Stimulated activated naive CD8-positive, alpha-beta T cell treated with anti-CD3 and anti-CD28 coated beads, Interleukin-15, Interleukin-2, amounts not matched to agents 100 ng/mL and 50 ng/mL, for 24 hours (primary cell): ENCODE measurements around the gene PIGH.
"Not testable (repeated sequence)": the region's sequence is repeated elsewhere in the genome, so short reads cannot be mapped to it uniquely, and the experiment has no call there.

Experiments used
- H3K27ac Mint-ChIP-seq: one replicate; pipeline ENCODE4 v1.8.0; 2021; ENCODE audit warnings: mild to moderate bottlenecking, mixed read lengths
- H3K27me3 Mint-ChIP-seq: one replicate; pipeline ENCODE4 v1.8.0; 2021; ENCODE audit warnings: mixed read lengths
- H3K36me3 Mint-ChIP-seq: one replicate; pipeline ENCODE4 v1.8.0; 2021; ENCODE audit warnings: low read depth, mixed read lengths
- H3K4me1 Mint-ChIP-seq: one replicate; pipeline ENCODE4 v1.8.0; 2021; ENCODE audit warnings: low read depth, mixed read lengths
- H3K4me3 Mint-ChIP-seq: one replicate; pipeline ENCODE4 v1.8.0; 2021; ENCODE audit warnings: mild to moderate bottlenecking, mixed read lengths
- H3K9me3 Mint-ChIP-seq: one replicate; pipeline ENCODE4 v1.8.0; 2021; ENCODE audit warnings: mixed read lengths

Gene PIGH

GRCh38 chr14:67556671-67557070, 43.4 kb downstream of the PIGH start:
- no peak overlapping the region for H3K4me3 Mint-ChIP-seq
- no peaks in the 10 kb centered on the region for H3K4me1 Mint-ChIP-seq
- no peak overlapping the region for H3K27ac Mint-ChIP-seq
- H3K9me3 Mint-ChIP-seq = no peaks in the 10 kb centered on the region
- H3K36me3 Mint-ChIP-seq = no peaks in the 10 kb centered on the region
- no peaks in the 10 kb centered on the region for H3K27me3 Mint-ChIP-seq

DNA sequence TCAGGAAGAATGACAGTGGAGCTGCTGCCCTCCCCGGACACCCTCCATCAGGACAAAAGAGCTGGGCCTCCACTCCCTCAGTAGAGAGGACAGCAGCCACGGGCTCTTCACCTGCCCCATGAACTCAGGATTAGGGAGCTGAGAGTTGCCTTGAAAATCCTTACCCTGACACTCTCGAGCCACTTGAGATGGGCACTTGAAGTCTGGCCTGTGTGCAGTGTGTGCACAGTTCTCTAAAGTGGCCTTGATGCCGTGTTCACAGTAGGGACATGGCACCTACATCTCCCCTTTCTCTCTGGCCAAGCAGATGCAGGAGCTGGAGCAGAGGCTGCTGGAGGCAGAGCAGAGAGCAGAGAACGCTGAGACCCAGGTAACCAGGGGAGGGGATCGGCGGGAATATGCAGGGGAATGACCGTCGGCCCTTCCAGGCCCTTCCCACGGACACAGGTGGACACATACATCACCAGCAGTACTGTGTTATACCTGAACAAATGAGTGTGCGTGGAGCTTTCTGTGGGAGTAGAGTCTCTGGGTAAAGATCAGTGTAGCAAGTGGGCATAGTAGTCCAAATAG, 44.5 kb downstream of the PIGH start:
- Mint-ChIP-seq H3K27me3 (no peaks in the 10 kb centered on the region), H3K4me3 (no peak overlapping the region), H3K9me3 (no peaks in the 10 kb centered on the region)

DNA sequence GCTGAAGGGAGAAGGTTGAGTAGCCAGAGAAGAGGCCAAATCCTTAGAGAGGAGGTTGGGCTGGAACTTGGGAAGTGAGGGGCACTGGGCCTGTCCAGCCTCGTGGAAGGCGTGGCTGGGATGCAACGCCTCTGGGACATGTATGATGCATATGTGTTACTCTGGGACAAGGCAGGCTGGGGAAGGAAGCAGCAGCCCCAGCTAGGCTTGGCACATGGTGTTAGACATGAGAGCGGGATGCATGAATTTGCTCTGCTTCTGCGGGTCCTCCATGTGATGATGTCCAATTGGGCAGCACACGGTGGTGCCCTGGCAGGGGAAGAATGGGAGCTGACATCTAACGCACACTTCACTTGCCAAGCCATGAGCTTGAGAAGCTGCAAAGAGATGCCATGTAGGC, 45.7 kb downstream of the PIGH start:
- H3K4me1 Mint-ChIP-seq = no peaks in the 10 kb centered on the region
- H3K27me3 Mint-ChIP-seq = no peaks in the 10 kb centered on the region
- H3K9me3 Mint-ChIP-seq = no peaks in the 10 kb centered on the region
- H3K27ac Mint-ChIP-seq = no peak overlapping the region
- no peak overlapping the region for H3K4me3 Mint-ChIP-seq
- no peaks in the 10 kb centered on the region for H3K36me3 Mint-ChIP-seq

More for the DNA sequence above, 44.5 kb downstream of the PIGH start:
- H3K27ac Mint-ChIP-seq = no peak overlapping the region
- H3K4me1 Mint-ChIP-seq = no peaks in the 10 kb centered on the region
- H3K36me3 Mint-ChIP-seq = no peaks in the 10 kb centered on the region

GRCh38 chr14:67553547-67553946, 46.5 kb downstream of the PIGH start:
- no peaks in the 10 kb centered on the region for H3K27me3 Mint-ChIP-seq
- no peaks in the 10 kb centered on the region for H3K36me3 Mint-ChIP-seq
- no peak overlapping the region for H3K4me3 Mint-ChIP-seq
- no peaks in the 10 kb centered on the region for H3K9me3 Mint-ChIP-seq
- H3K4me1 Mint-ChIP-seq = no peaks in the 10 kb centered on the region
- H3K27ac Mint-ChIP-seq = no peak overlapping the region

DNA sequence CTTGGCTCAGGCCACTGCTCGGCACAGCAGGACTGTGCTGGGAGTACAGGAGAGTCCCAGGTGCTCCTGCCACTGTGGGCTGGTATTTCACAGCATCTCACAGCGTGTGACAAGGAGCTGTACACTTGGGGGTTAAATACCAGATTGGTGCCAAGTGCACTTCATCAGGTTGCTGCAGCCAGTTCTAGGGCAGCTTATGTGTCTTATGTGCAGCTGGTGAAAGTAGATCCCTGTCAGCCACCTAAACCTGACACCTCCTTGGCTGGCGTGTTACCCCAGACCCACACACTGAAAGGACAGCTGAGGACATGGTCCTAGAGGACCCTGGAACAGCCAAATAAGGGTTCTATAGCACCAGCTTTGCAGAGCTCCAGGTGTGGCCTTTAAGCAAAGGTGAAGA, 48.1 kb downstream of the PIGH start:
- Mint-ChIP-seq H3K4me3 (no peak overlapping the region), H3K4me1 (no peaks in the 10 kb centered on the region), H3K27ac (no peak overlapping the region), H3K9me3 (no peaks in the 10 kb centered on the region), H3K36me3 (no peaks in the 10 kb centered on the region), H3K27me3 (no peaks in the 10 kb centered on the region)

GRCh38 chr14:67551123-67551522, 48.9 kb downstream of the PIGH start:
- H3K36me3 Mint-ChIP-seq = no peaks in the 10 kb centered on the region

DNA sequence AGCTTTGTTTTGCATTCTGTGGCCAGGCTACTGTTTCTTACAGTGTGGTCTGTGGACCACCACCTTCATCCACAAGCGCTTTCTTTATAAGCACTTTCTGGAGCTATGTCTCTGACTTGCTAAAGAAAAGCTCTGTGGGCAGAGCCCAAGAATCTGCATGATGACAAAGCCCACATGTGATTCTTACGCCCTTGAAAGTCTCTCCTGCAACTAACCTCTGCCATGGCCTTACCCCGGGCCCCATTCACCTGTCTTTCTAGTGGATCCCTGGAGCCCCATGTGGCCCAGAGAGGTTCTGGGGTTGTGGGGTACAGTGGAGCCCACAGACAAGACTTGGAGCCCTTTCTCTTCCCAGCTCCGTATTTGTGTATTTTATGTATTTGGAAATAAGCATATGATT, 50.3 kb downstream of the PIGH start:
- no peak overlapping the region for H3K4me3 Mint-ChIP-seq
- no peak overlapping the region for H3K27ac Mint-ChIP-seq
- H3K9me3 Mint-ChIP-seq = no peaks in the 10 kb centered on the region
- H3K4me1 Mint-ChIP-seq = no peaks in the 10 kb centered on the region
- H3K27me3 Mint-ChIP-seq = no peaks in the 10 kb centered on the region
- H3K36me3 Mint-ChIP-seq = no peaks in the 10 kb centered on the region

More at GRCh38 chr14:67551123-67551522, 48.9 kb downstream of the PIGH start:
- Mint-ChIP-seq H3K9me3 (no peaks in the 10 kb centered on the region), H3K4me3 (no peak overlapping the region), H3K27ac (no peak overlapping the region), H3K4me1 (no peaks in the 10 kb centered on the region), H3K27me3 (no peaks in the 10 kb centered on the region)

DNA sequence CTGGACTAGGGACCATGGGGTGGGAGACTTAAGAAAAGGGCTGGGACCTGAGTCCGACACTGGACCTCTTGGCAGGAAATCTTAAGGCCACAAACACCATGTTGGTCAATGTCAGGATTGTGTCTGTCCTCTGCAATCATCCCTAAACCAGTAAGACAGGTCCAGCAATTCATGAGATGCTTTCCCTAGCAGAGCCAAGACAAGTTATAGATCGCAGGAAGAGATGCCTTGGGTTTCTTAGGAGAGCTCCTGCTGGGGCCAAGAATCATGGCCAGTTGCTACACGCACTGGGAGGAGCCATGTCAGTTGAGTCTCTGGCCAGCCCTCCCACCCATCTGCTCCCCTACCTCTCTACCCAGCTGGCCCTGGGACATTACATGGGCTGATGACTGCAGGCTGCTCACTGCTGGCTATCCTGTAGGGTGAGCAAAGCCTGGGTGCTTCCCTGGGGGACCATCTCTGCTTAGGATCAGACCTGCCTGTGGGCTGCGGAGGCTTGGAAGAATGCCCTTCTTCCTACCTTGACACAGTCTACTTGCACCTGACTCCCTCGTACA, 52.8 kb downstream of the PIGH start:
- H3K27ac Mint-ChIP-seq = no peak overlapping the region
- no peaks in the 10 kb centered on the region for H3K9me3 Mint-ChIP-seq
- H3K4me1 Mint-ChIP-seq = no peaks in the 10 kb centered on the region
- peaks cover 19% of the 10 kb centered on the region for H3K27me3 Mint-ChIP-seq
- H3K4me3 Mint-ChIP-seq = no peak overlapping the region
- H3K36me3 Mint-ChIP-seq = no peaks in the 10 kb centered on the region

GRCh38 chr14:67544590-67544989, 55.5 kb downstream of the PIGH start:
- H3K27me3 Mint-ChIP-seq = peaks cover 32% of the 10 kb centered on the region
- H3K9me3 Mint-ChIP-seq = no peaks in the 10 kb centered on the region
- peaks cover 11% of the 10 kb centered on the region for H3K4me1 Mint-ChIP-seq
- H3K4me3 Mint-ChIP-seq = no peak overlapping the region
- no peaks in the 10 kb centered on the region for H3K36me3 Mint-ChIP-seq
- H3K27ac Mint-ChIP-seq = no peak overlapping the region

- H3K27me3 Mint-ChIP-seq = peaks cover 32% of the 10 kb centered on the region
- H3K4me3 Mint-ChIP-seq, H3K9me3 Mint-ChIP-seq, H3K36me3 Mint-ChIP-seq, H3K27ac Mint-ChIP-seq: not testable (repeated sequence)
- H3K4me1 Mint-ChIP-seq = peaks cover 11% of the 10 kb centered on the region
Observed at GRCh38 chr14:67542620-67543019, 57.4 kb downstream of the PIGH start.

GRCh38 chr14:67541448-67542387, 58.4 kb downstream of the PIGH start:
- Mint-ChIP-seq H3K4me1 (peaks cover 11% of the 10 kb centered on the region), H3K4me3 (peak overlapping the region; percentile 63), H3K27me3 (peaks cover 32% of the 10 kb centered on the region), H3K27ac (peak overlapping the region; percentile 64), H3K36me3 (no peaks in the 10 kb centered on the region), H3K9me3 (no peaks in the 10 kb centered on the region)
